ENCODE measurements around the gene PARP16.

GRCh38 chr15:65248511-65249255 lies 38.0 kb downstream of the PARP16 start:
- TF ChIP-seq CTCF (IDR thresholded peaks at IDR 0.05; ENCODE audit: poor library complexity) (no peak), EZH2 (IDR thresholded peaks at IDR 0.05; ENCODE audit: borderline replicate concordance) (no peak), EZH2phosphoT487 (IDR thresholded peaks at IDR 0.05; ENCODE audit: low read depth, severe bottlenecking, unreplicated experiment) (no peak)
